SU-DHL-6 (cell line): ENCODE results near the gene SMAP1.

ENCODE experiments used
- CTCF ChIP-seq: fragments of 200-600 bp; sonication (generic); IDR thresholded peaks from one replicate; pipeline ENCODE4 v1.5.1; 2017; ENCODE audit warnings: antibody characterized with exemption, mild to moderate bottlenecking, low read length, moderate library complexity; ENCODE audit not compliant: insufficient read depth, poor library complexity, severe bottlenecking
- EZH2phosphoT487 ChIP-seq: fragments of 200-600 bp; sonication (generic), shearing (Covaris generic); conservative IDR thresholded peaks from 2 replicates; pipeline ENCODE4 v1.6.1; 2018; ENCODE audit warnings: mild to moderate bottlenecking, antibody characterized with exemption, low read length, moderate library complexity, mixed read lengths

GRCh38 chr6:70821751-70822150, 154.1 kb downstream of the SMAP1 start:
- no peak for TF ChIP-seq CTCF
- no peak for TF ChIP-seq EZH2phosphoT487
